Liver (tissue), 9 donors: Measurements from ENCODE around the gene STXBP1. TPM values are rescaled to one million over a fixed set of nuclear protein-coding genes. Genes with fewer than 3 reads are reported as not detected.

Source experiments
- DNase-seq: peaks from one replicate; pipeline ENCODE4 v3.0.0-alpha.2; 2017; ENCODE audit warnings: low spot score
- H3K27ac ChIP-seq, 2 donors: one replicate each; pipeline ENCODE4 v1.7.0; 2013; ENCODE audit warnings: inconsistent platforms in 2 of 2, low read length in 2 of 2, control low read depth in 1 of 2, low read depth in 1 of 2, mild to moderate bottlenecking in 1 of 2
- H3K27me3 ChIP-seq, 4 donors: one replicate each; pipeline versions ENCODE4 v1.6.1 to v1.7.0; 2013; ENCODE audit warnings: low read length in 3 of 4, inconsistent platforms in 1 of 4, mild to moderate bottlenecking in 1 of 4, moderate library complexity in 1 of 4; ENCODE audit not compliant: control insufficient read depth in 4 of 4, insufficient read depth in 4 of 4
- H3K36me3 ChIP-seq, 4 donors: one replicate each; pipeline versions ENCODE4 v1.6.1 to v1.7.0; 2013; ENCODE audit warnings: low read length in 3 of 4, mild to moderate bottlenecking in 3 of 4, low read depth in 1 of 4, moderate library complexity in 1 of 4; ENCODE audit not compliant: control insufficient read depth in 4 of 4, insufficient read depth in 3 of 4
- H3K4me1 ChIP-seq, 4 donors: one replicate each; pipeline versions ENCODE4 v1.6.1 to v1.7.0; 2013; ENCODE audit warnings: low read length in 3 of 4, mild to moderate bottlenecking in 3 of 4, moderate library complexity in 1 of 4; ENCODE audit not compliant: control insufficient read depth in 4 of 4, insufficient read depth in 4 of 4
- H3K4me3 ChIP-seq, 3 donors: one replicate each; pipeline versions ENCODE4 v1.6.1 to v1.7.0; 2013; ENCODE audit warnings: low read length in 3 of 3, control low read depth in 1 of 3, low read depth in 1 of 3, mild to moderate bottlenecking in 1 of 3
- H3K9ac ChIP-seq, 2 donors: one replicate each; pipeline ENCODE4 v1.7.0; 2013; ENCODE audit warnings: low read length in 2 of 2, mild to moderate bottlenecking in 2 of 2, moderate library complexity in 2 of 2, control low read depth in 1 of 2, low read depth in 1 of 2
- H3K9me3 ChIP-seq, 4 donors: one replicate each; pipeline versions ENCODE4 v1.6.1 to v1.7.0; 2013; ENCODE audit warnings: low read length in 3 of 4; ENCODE audit not compliant: control insufficient read depth in 4 of 4
- ATF3 ChIP-seq: IDR thresholded peaks from 2 replicates; pipeline ENCODE4 v1.6.1; 2016; ENCODE audit warnings: antibody characterized with exemption
- CTCF ChIP-seq: fragments of 150-350 bp; IDR thresholded peaks from 2 replicates; pipeline ENCODE4 v1.5.1; 2017; ENCODE audit warnings: improper control_type of control experiment, low read depth, low read length; ENCODE audit not compliant: missing input control
- EGR1 ChIP-seq, 2 donors: IDR thresholded peaks; 2 replicates each; pipeline ENCODE4 v1.6.1; 2016 to 2018; ENCODE audit warnings: antibody characterized with exemption in 2 of 2, low read depth in 2 of 2
- FOXA1 ChIP-seq: IDR thresholded peaks from 2 replicates; pipeline ENCODE4 v1.6.1; 2016; ENCODE audit warnings: antibody characterized with exemption
- FOXA2 ChIP-seq: IDR thresholded peaks from 2 replicates; pipeline ENCODE4 v1.6.1; 2016; ENCODE audit warnings: antibody characterized with exemption
- GABPA ChIP-seq, 2 donors: IDR thresholded peaks in 1 of 2; conservative IDR thresholded peaks in 1 of 2; 2 replicates each; pipeline ENCODE4 v1.6.1; 2016; ENCODE audit warnings: antibody characterized with exemption in 2 of 2, mild to moderate bottlenecking in 1 of 2, moderate library complexity in 1 of 2
- HNF4A ChIP-seq, 2 donors: conservative IDR thresholded peaks; 2 replicates each; pipeline ENCODE4 v1.6.1; 2016; ENCODE audit warnings: antibody characterized with exemption in 2 of 2, mild to moderate bottlenecking in 2 of 2
- HNF4G ChIP-seq: IDR thresholded peaks from 2 replicates; pipeline ENCODE4 v1.6.1; 2016; ENCODE audit warnings: antibody characterized with exemption
- JUND ChIP-seq, 2 donors: IDR thresholded peaks; 2 replicates each; pipeline ENCODE4 v1.6.1; 2016; ENCODE audit warnings: antibody characterized with exemption in 2 of 2
- NR2F2 ChIP-seq: IDR thresholded peaks from 2 replicates; pipeline ENCODE4 v1.6.1; 2016; ENCODE audit warnings: antibody characterized with exemption
- RAD21 ChIP-seq, 2 donors: IDR thresholded peaks; 2 replicates each; pipeline ENCODE4 v1.6.1; 2016; ENCODE audit warnings: antibody characterized with exemption in 2 of 2, mild to moderate bottlenecking in 2 of 2
- REST ChIP-seq: IDR thresholded peaks from 2 replicates; pipeline ENCODE4 v1.6.1; 2016; ENCODE audit warnings: antibody characterized with exemption, mild to moderate bottlenecking
- RXRA ChIP-seq, 2 donors: IDR thresholded peaks; 2 replicates each; pipeline ENCODE4 v1.6.1; 2017 to 2018; ENCODE audit warnings: antibody characterized with exemption in 2 of 2, mild to moderate bottlenecking in 1 of 2
- SP1 ChIP-seq: IDR thresholded peaks from 2 replicates; pipeline ENCODE4 v1.6.1; 2018; ENCODE audit warnings: antibody characterized with exemption, mild to moderate bottlenecking
- TAF1 ChIP-seq: conservative IDR thresholded peaks from 2 replicates; pipeline ENCODE4 v1.6.1; 2016; ENCODE audit warnings: antibody characterized with exemption, mild to moderate bottlenecking
- YY1 ChIP-seq: IDR thresholded peaks from 2 replicates; pipeline ENCODE4 v1.6.1; 2016; ENCODE audit warnings: antibody characterized with exemption, mild to moderate bottlenecking
- ZBTB33 ChIP-seq: IDR thresholded peaks from 2 replicates; pipeline ENCODE4 v1.6.1; 2016; ENCODE audit warnings: antibody characterized with exemption
- WGBS: extraction: QIAGEN DNeasy Blood & Tissue Kit; methylation state at CpG from one replicate; pipeline ENCODE4 v1.1.7; 2013; 5-methylcytosine and 5-hydroxymethylcytosine counted together
- polyA plus RNA-seq, 2 donors: library from polyadenylated mRNA; stranded (reverse) in 1 of 2; unstranded in 1 of 2; fragments of 200-250 nt in 1 of 2; fragments of >200 nt in 1 of 2; fragmentation: Nextera tagmentation in 1 of 2; extraction: Ambion mirVana in 1 of 2; gene quantifications; one replicate each; pipeline versions ENCODE4 v1.2.1 to v1.2.3, GENCODE V29; 2013 to 2015
- total RNA-seq, 2 donors: library from RNA; depleted of rRNA; stranded (reverse); fragments of >200 nt; gene quantifications; one replicate each; pipeline ENCODE4 v1.2.3, GENCODE V29; 2014
- TF ChIP-seq, protein P1 (sequence below): IDR thresholded peaks from 2 replicates; pipeline ENCODE4 v1.6.1; 2016; ENCODE audit warnings: antibody characterized with exemption
- donor health status: healthy.
- donor health status: healthy.
- donor health status: healthy.
- donor health status: healthy.
- donor health status: healthy.

The STXBP1 gene
- total and polyA plus RNA-seq, 4 donors, result 1.7 to 4.6 (median 2.3) TPM

DNA sequence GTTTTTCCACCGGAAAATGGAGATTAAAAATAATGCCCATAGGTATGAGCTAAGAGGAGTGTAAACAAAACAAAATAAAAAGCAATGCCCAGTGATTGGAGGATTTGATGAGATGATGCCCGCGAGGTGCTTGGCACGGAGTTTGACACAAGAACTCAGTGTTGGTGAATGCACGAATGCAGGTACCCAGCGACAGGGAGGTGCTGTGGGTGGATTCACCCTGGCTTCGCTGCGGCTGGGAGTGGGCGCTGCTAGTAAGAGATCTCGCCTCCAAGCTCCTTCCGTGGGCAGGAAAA lies 526 bp upstream of the STXBP1 start:
- 4% methylated on average over 11 of the region's 11 CpGs for WGBS
- Histone ChIP-seq H3K36me3 (no peaks in the 10 kb centered on the region), H3K4me1 (peaks cover 9 to 28% (median 21%) of the 10 kb centered on the region in 4 donors), H3K27me3 (no peaks in the 10 kb centered on the region), H3K4me3 (peak overlapping the region; percentile 30 to 77 (median 72)), H3K9me3 (no peaks in the 10 kb centered on the region), H3K9ac (no peak overlapping the region), H3K27ac (peak overlapping the region in 1 of 2 donors; percentile 1)
- no peak for DNase-seq
- TF ChIP-seq HNF4G (no peak), HNF4A (conservative IDR thresholded peaks at IDR 0.05) (no peak), CTCF (no peak), FOXA2 (no peak), YY1 (no peak), ATF3 (no peak)

GRCh38 chr9:127612939-127613582 lies 984 bp downstream of the STXBP1 start:
- WGBS, result 5% methylated on average over 41 of the region's 41 CpGs
- Histone ChIP-seq H3K4me1 (peaks cover 9 to 27% (median 20%) of the 10 kb centered on the region in 4 donors), H3K27me3 (no peaks in the 10 kb centered on the region), H3K4me3 (peak overlapping the region in 2 of 3 donors; percentile 59 to 77), H3K9me3 (no peaks in the 10 kb centered on the region), H3K36me3 (no peaks in the 10 kb centered on the region), H3K27ac (peak overlapping the region; percentile 47 to 52), H3K9ac (peak overlapping the region in 1 of 2 donors; percentile 14)
- TF ChIP-seq REST, result no peak
- no peak for TF ChIP-seq TAF1
- no peak for TF ChIP-seq EGR1 (IDR thresholded peaks at IDR 0.05; ENCODE audit: low read depth in 2 of 2)
- DNase-seq, result peak; percentile 44

- H3K4me1 ChIP-seq, result peaks cover 4 to 22% (median 16%) of the 10 kb centered on the region in 4 donors
- H3K9me3 ChIP-seq, result no peaks in the 10 kb centered on the region
- H3K9ac ChIP-seq, result no peak overlapping the region
- H3K27ac ChIP-seq, result peak overlapping the region in 1 of 2 donors; percentile 47
- H3K27me3 ChIP-seq, result no peaks in the 10 kb centered on the region
- peak overlapping the region in 1 of 3 donors; percentile 77 for H3K4me3 ChIP-seq
- DNase-seq, result no peak
- no peaks in the 10 kb centered on the region for H3K36me3 ChIP-seq
- 78% methylated on average over 5 of the region's 5 CpGs for WGBS
- TF ChIP-seq JUND (IDR thresholded peaks at IDR 0.05), result no peak
- TF ChIP-seq YY1, result no peak
- TF ChIP-seq CTCF, result no peak
- TF ChIP-seq HNF4A (conservative IDR thresholded peaks at IDR 0.05), result no peak
- TF ChIP-seq FOXA2, result no peak
- TF ChIP-seq RAD21 (IDR thresholded peaks at IDR 0.05), result no peak
- TF ChIP-seq SP1, result no peak
- TF ChIP-seq FOXA1, result no peak
- TF ChIP-seq GABPA (IDR thresholded peaks at IDR 0.05 in 1 of 2, conservative IDR thresholded peaks at IDR 0.05 in 1 of 2), result no peak
- no peak for TF ChIP-seq RXRA (IDR thresholded peaks at IDR 0.05)
- TF ChIP-seq NR2F2, result no peak
- TF ChIP-seq TAF1, result no peak
- TF ChIP-seq, protein P1, sequence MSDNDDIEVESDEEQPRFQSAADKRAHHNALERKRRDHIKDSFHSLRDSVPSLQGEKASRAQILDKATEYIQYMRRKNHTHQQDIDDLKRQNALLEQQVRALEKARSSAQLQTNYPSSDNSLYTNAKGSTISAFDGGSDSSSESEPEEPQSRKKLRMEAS, result no peak
- TF ChIP-seq ZBTB33, result no peak
- TF ChIP-seq EGR1 (IDR thresholded peaks at IDR 0.05; ENCODE audit: low read depth in 2 of 2), result no peak
- no peak for TF ChIP-seq HNF4G
Observed at GRCh38 chr9:127613583-127613954, 1.5 kb downstream of the STXBP1 start.
